ENCODE data around the gene ZBTB1.

DNA sequence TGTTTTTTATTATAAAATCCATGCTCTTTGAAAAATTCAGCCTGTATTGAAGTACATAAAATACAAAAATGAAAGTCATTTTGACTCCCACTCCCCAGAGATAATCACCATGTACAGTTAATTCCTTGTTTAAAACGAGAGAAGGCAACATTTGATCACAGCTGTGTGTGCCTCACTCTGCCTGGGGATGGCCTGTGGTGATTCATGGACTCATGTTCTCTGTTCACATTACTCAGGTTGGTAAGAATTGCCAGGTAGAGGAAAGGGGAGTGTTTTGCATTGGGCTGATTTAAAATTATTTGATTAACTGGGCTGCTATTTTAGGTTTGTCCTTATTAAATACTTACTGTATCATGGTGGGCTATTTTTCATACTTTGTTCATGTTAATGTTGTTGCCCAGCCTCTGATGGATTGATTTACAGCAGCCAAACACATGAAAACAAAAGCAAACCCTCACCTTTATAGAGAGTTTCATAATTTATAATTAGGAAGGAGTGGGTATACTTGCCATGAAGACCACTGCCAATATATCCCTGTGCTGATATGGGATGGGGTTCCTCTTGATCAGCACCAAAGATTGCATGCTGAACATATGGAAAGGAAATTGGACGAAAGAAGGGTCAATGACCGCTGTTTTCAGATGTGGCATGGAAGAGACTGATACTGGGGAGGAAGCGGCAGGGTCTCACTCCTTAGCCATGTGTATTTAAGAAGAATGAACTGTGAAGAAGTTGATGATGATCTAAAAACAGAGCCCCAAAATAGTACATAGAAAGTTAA, 3.0 kb downstream of the ZBTB1 start:
- TF ChIP-seq GABPA (IDR thresholded peaks at IDR 0.05 in 1 of 2, conservative IDR thresholded peaks at IDR 0.05 in 1 of 2), result no peak
- no peak for TF ChIP-seq FOXA1 (IDR thresholded peaks at IDR 0.05)
- TF ChIP-seq, protein P1, sequence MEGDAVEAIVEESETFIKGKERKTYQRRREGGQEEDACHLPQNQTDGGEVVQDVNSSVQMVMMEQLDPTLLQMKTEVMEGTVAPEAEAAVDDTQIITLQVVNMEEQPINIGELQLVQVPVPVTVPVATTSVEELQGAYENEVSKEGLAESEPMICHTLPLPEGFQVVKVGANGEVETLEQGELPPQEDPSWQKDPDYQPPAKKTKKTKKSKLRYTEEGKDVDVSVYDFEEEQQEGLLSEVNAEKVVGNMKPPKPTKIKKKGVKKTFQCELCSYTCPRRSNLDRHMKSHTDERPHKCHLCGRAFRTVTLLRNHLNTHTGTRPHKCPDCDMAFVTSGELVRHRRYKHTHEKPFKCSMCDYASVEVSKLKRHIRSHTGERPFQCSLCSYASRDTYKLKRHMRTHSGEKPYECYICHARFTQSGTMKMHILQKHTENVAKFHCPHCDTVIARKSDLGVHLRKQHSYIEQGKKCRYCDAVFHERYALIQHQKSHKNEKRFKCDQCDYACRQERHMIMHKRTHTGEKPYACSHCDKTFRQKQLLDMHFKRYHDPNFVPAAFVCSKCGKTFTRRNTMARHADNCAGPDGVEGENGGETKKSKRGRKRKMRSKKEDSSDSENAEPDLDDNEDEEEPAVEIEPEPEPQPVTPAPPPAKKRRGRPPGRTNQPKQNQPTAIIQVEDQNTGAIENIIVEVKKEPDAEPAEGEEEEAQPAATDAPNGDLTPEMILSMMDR (IDR thresholded peaks at IDR 0.05; ENCODE audit: low read depth, low read length, missing input control), result no peak
- no peak for TF ChIP-seq JUND (IDR thresholded peaks at IDR 0.05)
- TF ChIP-seq RAD21 (IDR thresholded peaks at IDR 0.05), result no peak
- no peak for TF ChIP-seq TAF1 (conservative IDR thresholded peaks at IDR 0.05)
- TF ChIP-seq, protein P2, sequence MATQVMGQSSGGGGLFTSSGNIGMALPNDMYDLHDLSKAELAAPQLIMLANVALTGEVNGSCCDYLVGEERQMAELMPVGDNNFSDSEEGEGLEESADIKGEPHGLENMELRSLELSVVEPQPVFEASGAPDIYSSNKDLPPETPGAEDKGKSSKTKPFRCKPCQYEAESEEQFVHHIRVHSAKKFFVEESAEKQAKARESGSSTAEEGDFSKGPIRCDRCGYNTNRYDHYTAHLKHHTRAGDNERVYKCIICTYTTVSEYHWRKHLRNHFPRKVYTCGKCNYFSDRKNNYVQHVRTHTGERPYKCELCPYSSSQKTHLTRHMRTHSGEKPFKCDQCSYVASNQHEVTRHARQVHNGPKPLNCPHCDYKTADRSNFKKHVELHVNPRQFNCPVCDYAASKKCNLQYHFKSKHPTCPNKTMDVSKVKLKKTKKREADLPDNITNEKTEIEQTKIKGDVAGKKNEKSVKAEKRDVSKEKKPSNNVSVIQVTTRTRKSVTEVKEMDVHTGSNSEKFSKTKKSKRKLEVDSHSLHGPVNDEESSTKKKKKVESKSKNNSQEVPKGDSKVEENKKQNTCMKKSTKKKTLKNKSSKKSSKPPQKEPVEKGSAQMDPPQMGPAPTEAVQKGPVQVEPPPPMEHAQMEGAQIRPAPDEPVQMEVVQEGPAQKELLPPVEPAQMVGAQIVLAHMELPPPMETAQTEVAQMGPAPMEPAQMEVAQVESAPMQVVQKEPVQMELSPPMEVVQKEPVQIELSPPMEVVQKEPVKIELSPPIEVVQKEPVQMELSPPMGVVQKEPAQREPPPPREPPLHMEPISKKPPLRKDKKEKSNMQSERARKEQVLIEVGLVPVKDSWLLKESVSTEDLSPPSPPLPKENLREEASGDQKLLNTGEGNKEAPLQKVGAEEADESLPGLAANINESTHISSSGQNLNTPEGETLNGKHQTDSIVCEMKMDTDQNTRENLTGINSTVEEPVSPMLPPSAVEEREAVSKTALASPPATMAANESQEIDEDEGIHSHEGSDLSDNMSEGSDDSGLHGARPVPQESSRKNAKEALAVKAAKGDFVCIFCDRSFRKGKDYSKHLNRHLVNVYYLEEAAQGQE (IDR thresholded peaks at IDR 0.05), result no peak
- TF ChIP-seq, protein P3, sequence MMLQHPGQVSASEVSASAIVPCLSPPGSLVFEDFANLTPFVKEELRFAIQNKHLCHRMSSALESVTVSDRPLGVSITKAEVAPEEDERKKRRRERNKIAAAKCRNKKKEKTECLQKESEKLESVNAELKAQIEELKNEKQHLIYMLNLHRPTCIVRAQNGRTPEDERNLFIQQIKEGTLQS (IDR thresholded peaks at IDR 0.05), result no peak
- TF ChIP-seq, protein P4, sequence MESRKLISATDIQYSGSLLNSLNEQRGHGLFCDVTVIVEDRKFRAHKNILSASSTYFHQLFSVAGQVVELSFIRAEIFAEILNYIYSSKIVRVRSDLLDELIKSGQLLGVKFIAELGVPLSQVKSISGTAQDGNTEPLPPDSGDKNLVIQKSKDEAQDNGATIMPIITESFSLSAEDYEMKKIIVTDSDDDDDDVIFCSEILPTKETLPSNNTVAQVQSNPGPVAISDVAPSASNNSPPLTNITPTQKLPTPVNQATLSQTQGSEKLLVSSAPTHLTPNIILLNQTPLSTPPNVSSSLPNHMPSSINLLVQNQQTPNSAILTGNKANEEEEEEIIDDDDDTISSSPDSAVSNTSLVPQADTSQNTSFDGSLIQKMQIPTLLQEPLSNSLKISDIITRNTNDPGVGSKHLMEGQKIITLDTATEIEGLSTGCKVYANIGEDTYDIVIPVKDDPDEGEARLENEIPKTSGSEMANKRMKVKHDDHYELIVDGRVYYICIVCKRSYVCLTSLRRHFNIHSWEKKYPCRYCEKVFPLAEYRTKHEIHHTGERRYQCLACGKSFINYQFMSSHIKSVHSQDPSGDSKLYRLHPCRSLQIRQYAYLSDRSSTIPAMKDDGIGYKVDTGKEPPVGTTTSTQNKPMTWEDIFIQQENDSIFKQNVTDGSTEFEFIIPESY (IDR thresholded peaks at IDR 0.05), result no peak

Data from liver (tissue), 3 donors.